Measurements from ENCODE around the gene LRPAP1. TPM values are rescaled to one million over a fixed set of nuclear protein-coding genes. Genes with fewer than 3 reads are reported as not detected.
"Not testable (repeated sequence)": the region's sequence is repeated elsewhere in the genome, so short reads cannot be mapped to it uniquely, and the experiment has no call there.

The LRPAP1 gene
- total RNA-seq, 1 donor from 2014 or later: 62.9 TPM

- ATAC-seq (ENCODE audit: low read depth) (no peak), DNase-seq (no peak)
- Mint-ChIP-seq H3K27ac (no peak overlapping the region), H3K36me3 (ENCODE audit: low read depth) (peaks cover 87% of the 10 kb centered on the region), H3K4me1 (no peaks in the 10 kb centered on the region), H3K9me3 (no peaks in the 10 kb centered on the region), H3K4me3 (no peak overlapping the region), H3K27me3 (no peaks in the 10 kb centered on the region)
- ChIA-PET CTCF (interaction anchor here (1.9 kb wide), 1 partner anchor 32 kb away, joined by 7 read pairs; no protein-coding TSS in a partner anchor), POLR2A (no interaction called here)
- intact Hi-C loops (cut with micrococcal nuclease): no loop called here
- TF ChIP-seq CTCF (IDR thresholded peaks at IDR 0.05): no peak
These were observed 19.5 kb downstream of the LRPAP1 start for GRCh38 chr4:3512719-3513118.

DNA sequence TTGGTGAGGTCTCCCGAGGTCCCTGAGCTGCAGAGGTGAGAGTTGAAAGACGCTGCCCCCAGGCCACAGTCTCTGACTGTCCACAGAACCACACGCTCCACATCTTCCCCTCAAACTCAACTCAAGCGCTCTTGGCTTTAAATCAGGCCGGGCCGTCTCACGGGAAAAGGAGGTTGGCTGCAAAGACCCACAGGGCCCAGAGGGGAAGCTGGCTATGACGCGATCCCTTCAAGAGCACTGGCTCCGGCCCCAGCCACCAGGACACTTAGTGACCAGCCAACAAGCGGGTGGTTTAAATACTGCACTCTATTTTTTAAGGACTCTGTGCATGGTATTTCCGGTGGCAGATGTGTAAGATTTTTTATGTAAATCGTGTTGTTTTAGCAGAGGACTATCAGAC, 19.9 kb downstream of the LRPAP1 start:
- Mint-ChIP-seq H3K4me1 (no peaks in the 10 kb centered on the region), H3K9me3 (no peaks in the 10 kb centered on the region), H3K36me3 (ENCODE audit: low read depth) (peaks cover 87% of the 10 kb centered on the region), H3K4me3 (no peak overlapping the region), H3K27me3 (no peaks in the 10 kb centered on the region), H3K27ac (no peak overlapping the region)
- POLR2A ChIA-PET: no interaction called here
- ATAC-seq (ENCODE audit: low read depth) (no peak), DNase-seq (no peak)
- CTCF ChIA-PET: interaction anchor here (1.9 kb wide), 1 partner anchor 32 kb away, joined by 7 read pairs; no protein-coding TSS in a partner anchor
- TF ChIP-seq CTCF (IDR thresholded peaks at IDR 0.05): no peak
- intact Hi-C loops (cut with micrococcal nuclease): no loop called here

DNA sequence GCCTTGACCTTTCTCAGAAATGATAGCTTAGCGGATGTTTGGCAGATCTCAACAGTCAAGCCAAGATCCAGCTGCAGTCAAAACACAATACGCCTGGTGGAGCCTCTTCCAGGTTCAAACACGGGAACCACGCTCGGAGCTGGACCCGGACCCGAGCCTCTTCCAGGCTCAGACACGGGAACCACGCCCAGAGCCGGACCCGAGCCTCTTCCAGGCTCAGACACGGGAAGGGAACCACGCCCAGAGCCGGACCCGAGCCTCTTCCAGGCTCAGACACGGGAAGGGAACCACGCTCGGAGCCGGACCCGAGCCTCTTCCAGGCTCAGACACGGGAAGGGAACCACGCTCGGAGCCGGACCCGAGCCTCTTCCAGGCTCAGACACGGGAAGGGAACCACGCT, 20.6 kb downstream of the LRPAP1 start:
- POLR2A ChIA-PET; H3K27me3 Mint-ChIP-seq; CTCF ChIA-PET; H3K27ac Mint-ChIP-seq; H3K9me3 Mint-ChIP-seq; intact Hi-C loops (cut with micrococcal nuclease); H3K4me1 Mint-ChIP-seq; H3K4me3 Mint-ChIP-seq; DNase-seq; ATAC-seq (ENCODE audit: low read depth): not testable (repeated sequence)
- H3K36me3 Mint-ChIP-seq (ENCODE audit: low read depth): peaks cover 88% of the 10 kb centered on the region

DNA sequence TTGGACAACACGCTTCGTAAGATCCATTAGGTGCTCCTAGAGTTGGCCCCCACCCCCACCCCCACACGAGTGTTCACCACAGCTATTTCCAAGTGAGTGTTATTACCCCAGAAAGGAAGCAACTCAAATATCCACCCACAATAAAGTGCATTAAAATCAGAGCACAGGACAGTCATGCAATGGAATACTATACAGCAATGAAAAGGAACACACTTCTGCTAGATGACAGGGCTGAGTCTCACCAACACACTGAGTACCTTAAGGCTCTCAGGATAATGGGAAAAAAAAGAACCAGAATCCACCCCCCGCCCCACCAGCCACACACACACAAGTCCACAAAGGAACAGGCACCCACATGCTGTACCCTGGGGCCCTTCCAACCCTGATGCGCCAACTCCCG, 21.0 kb downstream of the LRPAP1 start:
- no peak for DNase-seq
- no peak for ATAC-seq (ENCODE audit: low read depth)
- Mint-ChIP-seq H3K4me3 (no peak overlapping the region), H3K27me3 (no peaks in the 10 kb centered on the region), H3K9me3 (no peaks in the 10 kb centered on the region), H3K36me3 (ENCODE audit: low read depth) (peaks cover 86% of the 10 kb centered on the region), H3K27ac (no peak overlapping the region), H3K4me1 (no peaks in the 10 kb centered on the region)
- intact Hi-C loops (cut with micrococcal nuclease): no loop called here
- TF ChIP-seq CTCF (IDR thresholded peaks at IDR 0.05): no peak
- CTCF ChIA-PET: no interaction called here
- POLR2A ChIA-PET: no interaction called here

DNA sequence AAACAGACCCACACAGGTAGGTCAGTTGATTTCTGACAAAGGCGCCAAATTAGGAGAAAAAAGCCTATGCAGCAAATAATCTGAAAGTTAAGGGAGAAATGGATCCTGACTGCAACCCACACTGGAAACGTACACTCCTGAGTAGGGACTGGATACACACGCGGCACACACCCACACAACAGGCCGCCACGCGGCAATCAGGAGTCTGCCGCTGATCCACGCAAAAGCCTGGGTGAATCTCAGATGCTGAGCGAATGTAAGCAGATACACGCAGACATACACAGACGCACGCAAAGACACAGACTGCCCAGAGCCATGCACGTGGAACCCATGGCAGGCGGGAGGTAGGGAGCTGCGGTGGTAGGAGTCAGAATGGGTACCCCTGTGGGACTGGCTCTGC, 21.7 kb downstream of the LRPAP1 start:
- no peaks in the 10 kb centered on the region for H3K27me3 Mint-ChIP-seq
- intact Hi-C loops (cut with micrococcal nuclease): no loop called here
- no peak overlapping the region for H3K27ac Mint-ChIP-seq
- no peak for TF ChIP-seq CTCF (IDR thresholded peaks at IDR 0.05)
- no peak overlapping the region for H3K4me3 Mint-ChIP-seq
- ATAC-seq (ENCODE audit: low read depth): no peak
- H3K4me1 Mint-ChIP-seq: no peaks in the 10 kb centered on the region
- ChIA-PET CTCF (no interaction called here), POLR2A (no interaction called here)
- H3K9me3 Mint-ChIP-seq: no peaks in the 10 kb centered on the region
- peaks cover 85% of the 10 kb centered on the region for H3K36me3 Mint-ChIP-seq (ENCODE audit: low read depth)
- no peak for DNase-seq

DNA sequence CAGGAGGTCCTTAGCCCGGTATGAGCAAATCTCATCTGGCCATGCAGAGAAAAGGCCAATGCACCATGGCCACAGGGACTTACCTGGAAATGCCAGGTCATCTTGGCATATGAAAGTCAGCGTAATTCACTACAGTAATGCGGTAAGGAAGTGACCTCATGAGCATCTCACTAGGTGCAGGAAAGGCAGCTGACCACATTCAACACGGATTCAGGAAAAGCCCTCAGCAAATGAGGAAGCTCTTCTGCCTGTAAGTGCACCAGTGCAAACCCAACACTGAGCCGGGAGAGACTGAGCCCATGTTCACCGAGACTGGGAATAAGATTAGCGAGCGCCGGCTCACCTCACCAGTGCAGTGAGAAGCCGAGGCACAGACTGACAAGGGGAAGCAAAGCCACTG, 23.7 kb downstream of the LRPAP1 start:
- Mint-ChIP-seq H3K27me3 (no peaks in the 10 kb centered on the region), H3K27ac (no peak overlapping the region), H3K4me3 (no peak overlapping the region), H3K4me1 (no peaks in the 10 kb centered on the region), H3K36me3 (ENCODE audit: low read depth) (peaks cover 77% of the 10 kb centered on the region), H3K9me3 (no peaks in the 10 kb centered on the region)
- no peak for TF ChIP-seq CTCF (IDR thresholded peaks at IDR 0.05)
- ATAC-seq (ENCODE audit: low read depth) (no peak), DNase-seq (no peak)
- ChIA-PET POLR2A (no interaction called here), CTCF (no interaction called here)
- intact Hi-C loops (cut with micrococcal nuclease): no loop called here
